ENCODE results near the gene BBS10.
"Not testable (repeated sequence)": the region's sequence is repeated elsewhere in the genome, so short reads cannot be mapped to it uniquely, and the experiment has no call there.

The BBS10 gene

GRCh38 chr12:76375939-76376338 is 27.7 kb upstream of the BBS10 start:
- no peak for TF ChIP-seq CTCF (IDR thresholded peaks at IDR 0.05; ENCODE audit: insufficient read depth, missing control alignments)
- no peak for FAIRE-seq
- no peak for DNase-seq (ENCODE audit: insufficient read length, low spot score)

- no peak for FAIRE-seq
- no peak for DNase-seq (ENCODE audit: insufficient read length, low spot score)
- no peak for TF ChIP-seq CTCF (IDR thresholded peaks at IDR 0.05; ENCODE audit: insufficient read depth, missing control alignments)
These were observed 27.3 kb upstream of the BBS10 start for GRCh38 chr12:76375470-76375869.

GRCh38 chr12:76374386-76375020 is 26.3 kb upstream of the BBS10 start:
- TF ChIP-seq CTCF (IDR thresholded peaks at IDR 0.05; ENCODE audit: insufficient read depth, missing control alignments) = no peak
- DNase-seq (ENCODE audit: insufficient read length, low spot score) (no peak), FAIRE-seq (no peak)

GRCh38 chr12:76368230-76368629 is 20.0 kb upstream of the BBS10 start:
- no peak for DNase-seq (ENCODE audit: insufficient read length, low spot score)
- peak; percentile 35 for FAIRE-seq
- TF ChIP-seq CTCF (IDR thresholded peaks at IDR 0.05; ENCODE audit: insufficient read depth, missing control alignments) = no peak

- no peak for FAIRE-seq
- no peak for DNase-seq (ENCODE audit: insufficient read length, low spot score)
- no peak for TF ChIP-seq CTCF (IDR thresholded peaks at IDR 0.05; ENCODE audit: insufficient read depth, missing control alignments)
These were observed 17.9 kb upstream of the BBS10 start for GRCh38 chr12:76366163-76366562.

- not testable (repeated sequence) for FAIRE-seq; DNase-seq (ENCODE audit: insufficient read length, low spot score)
These were observed 15.9 kb upstream of the BBS10 start for GRCh38 chr12:76364131-76364530.

- FAIRE-seq = no peak
These were observed 12.1 kb upstream of the BBS10 start for GRCh38 chr12:76360316-76360715.

More at GRCh38 chr12:76360316-76360715, 12.1 kb upstream of the BBS10 start:
- no peak for TF ChIP-seq CTCF (IDR thresholded peaks at IDR 0.05; ENCODE audit: insufficient read depth, missing control alignments)
- DNase-seq (ENCODE audit: insufficient read length, low spot score) = no peak

Data from D721Med (cell line).